HG03521 (cell line): Measurements from ENCODE around the gene CENPO.

Experiments used
- ATAC-seq: cut with Tn5 transposase; IDR thresholded peaks from one replicate; pipeline ENCODE4 v1.9.1; 2021; ENCODE audit warnings: mild to moderate bottlenecking, moderate library complexity; ENCODE audit not compliant: unreplicated experiment

CENPO gene

GRCh38 chr2:24836206-24836605 is 43.0 kb downstream of the CENPO start:
- no peak for ATAC-seq

GRCh38 chr2:24836706-24837105 is 43.5 kb downstream of the CENPO start:
- ATAC-seq = no peak

- ATAC-seq = no peak
Measured at GRCh38 chr2:24837996-24838513, 44.8 kb downstream of the CENPO start.

- ATAC-seq = no peak
Measured at GRCh38 chr2:24838541-24838940, 45.3 kb downstream of the CENPO start.

- ATAC-seq = no peak
Measured at GRCh38 chr2:24839729-24840128, 46.5 kb downstream of the CENPO start.

GRCh38 chr2:24840164-24840869 is 47.1 kb downstream of the CENPO start:
- ATAC-seq = no peak

- no peak for ATAC-seq
Measured at GRCh38 chr2:24840962-24841945, 48.0 kb downstream of the CENPO start.

- no peak for ATAC-seq
Measured at GRCh38 chr2:24842081-24843050, 49.1 kb downstream of the CENPO start.

GRCh38 chr2:24843330-24843860 is 50.2 kb downstream of the CENPO start:
- no peak for ATAC-seq

- no peak for ATAC-seq
Measured at GRCh38 chr2:24844023-24844685, 50.9 kb downstream of the CENPO start.

GRCh38 chr2:24845691-24846090 is 52.5 kb downstream of the CENPO start:
- no peak for ATAC-seq

GRCh38 chr2:24850944-24851343 is 57.7 kb downstream of the CENPO start:
- no peak for ATAC-seq

- ATAC-seq = no peak
Measured at GRCh38 chr2:24852026-24852425, 58.8 kb downstream of the CENPO start.

GRCh38 chr2:24852431-24853020 is 59.3 kb downstream of the CENPO start:
- no peak for ATAC-seq

- no peak for ATAC-seq
Measured at GRCh38 chr2:24853046-24853445, 59.8 kb downstream of the CENPO start.

- no peak for ATAC-seq
Measured at GRCh38 chr2:24853996-24854395, 60.8 kb downstream of the CENPO start.

GRCh38 chr2:24855022-24855622 is 61.9 kb downstream of the CENPO start:
- no peak for ATAC-seq

- no peak for ATAC-seq
Measured at GRCh38 chr2:24855726-24856125, 62.5 kb downstream of the CENPO start.

- no peak for ATAC-seq
Measured at GRCh38 chr2:24856791-24857211, 63.6 kb downstream of the CENPO start.
